HepG2 (cell line): Measurements from ENCODE around the gene DHRS7. TPM values are rescaled to one million over a fixed set of nuclear protein-coding genes. Genes with fewer than 3 reads are reported as not detected.

ENCODE experiments used
- CENPT ChIP-seq: sonication (generic); formaldehyde crosslinking; IDR thresholded peaks from 2 replicates; pipeline ENCODE4 v1.8.0; 2022; ENCODE audit warnings: low read depth, mild to moderate bottlenecking, moderate library complexity, missing genetic modification reagents
- CHCHD3 ChIP-seq: sonication (generic); formaldehyde crosslinking; IDR thresholded peaks from 2 replicates; pipeline ENCODE4 v1.8.0; 2022; ENCODE audit warnings: mild to moderate bottlenecking, missing genetic modification reagents, moderate library complexity
- DMAP1 ChIP-seq: IDR thresholded peaks from 2 replicates; pipeline ENCODE4 v1.6.1; 2016
- GLMP ChIP-seq: sonication (generic); formaldehyde crosslinking; IDR thresholded peaks from 2 replicates; pipeline ENCODE4 v1.9.0; 2021; ENCODE audit warnings: missing genetic modification reagents, mild to moderate bottlenecking, borderline replicate concordance
- KDM3A ChIP-seq: IDR thresholded peaks from 2 replicates; pipeline ENCODE4 v1.6.1; 2018; ENCODE audit warnings: low read depth, missing compliant biosample characterization
- PAWR ChIP-seq: sonication (generic); formaldehyde crosslinking; IDR thresholded peaks from 2 replicates; pipeline ENCODE4 v1.4.0; 2020; ENCODE audit warnings: missing genetic modification reagents, mild to moderate bottlenecking, borderline replicate concordance
- PRDM15 ChIP-seq: sonication (generic); formaldehyde crosslinking; IDR thresholded peaks from 2 replicates; pipeline ENCODE4 v1.4.0; 2020; ENCODE audit warnings: missing genetic modification reagents
- SALL1 ChIP-seq: sonication (generic); formaldehyde crosslinking; IDR thresholded peaks from 2 replicates; pipeline ENCODE4 v1.8.0; 2022; ENCODE audit warnings: mild to moderate bottlenecking, missing genetic modification reagents
- TARDBP ChIP-seq: sonication (generic); formaldehyde crosslinking; IDR thresholded peaks from 2 replicates; pipeline ENCODE4 v1.8.0; 2022; ENCODE audit warnings: mild to moderate bottlenecking, missing genetic modification reagents
- TBX2 ChIP-seq: sonication (generic); formaldehyde crosslinking; IDR thresholded peaks from 2 replicates; pipeline ENCODE4 v1.5.0; 2020; ENCODE audit warnings: missing genetic modification reagents, mild to moderate bottlenecking, borderline replicate concordance
- TCF12 ChIP-seq, 2 experiments: fragments of 450-650 bp in 1 of 2; sonication (generic) in 1 of 2; formaldehyde crosslinking in 1 of 2; IDR thresholded peaks; 2 replicates each; pipeline versions ENCODE4 v1.6.1 to v1.8.0; 2017 to 2022; ENCODE audit warnings: antibody characterized with exemption in 1 of 2, mild to moderate bottlenecking in 1 of 2, missing genetic modification reagents in 1 of 2, moderate library complexity in 1 of 2
- ZBTB49 ChIP-seq: sonication (generic); formaldehyde crosslinking; IDR thresholded peaks from 2 replicates; pipeline ENCODE4 v1.4.0; 2020; ENCODE audit warnings: missing genetic modification reagents, borderline replicate concordance
- ZNF136 ChIP-seq: sonication (generic); formaldehyde crosslinking; IDR thresholded peaks from 2 replicates; pipeline ENCODE4 v1.8.1; 2022; ENCODE audit warnings: low read depth, mild to moderate bottlenecking, moderate library complexity, missing genetic modification reagents
- ZNF225 ChIP-seq: sonication (generic); formaldehyde crosslinking; IDR thresholded peaks from 2 replicates; pipeline ENCODE4 v1.4.0; 2020; ENCODE audit warnings: mild to moderate bottlenecking, missing genetic modification reagents
- ZNF572 ChIP-seq: sonication (generic); formaldehyde crosslinking; IDR thresholded peaks from 2 replicates; pipeline ENCODE4 v1.5.1; 2020; ENCODE audit warnings: mild to moderate bottlenecking, missing genetic modification reagents
- ZNF574 ChIP-seq: sonication (generic); formaldehyde crosslinking; IDR thresholded peaks from 2 replicates; pipeline ENCODE4 v1.4.0; 2020; ENCODE audit warnings: missing genetic modification reagents
- ZNF597 ChIP-seq: sonication (generic); formaldehyde crosslinking; IDR thresholded peaks from 2 replicates; pipeline ENCODE4 v1.5.0; 2020; ENCODE audit warnings: missing genetic modification reagents
- ZNF772 ChIP-seq: sonication (generic); formaldehyde crosslinking; IDR thresholded peaks from 2 replicates; pipeline ENCODE4 v1.5.0; 2020; ENCODE audit warnings: mild to moderate bottlenecking, missing genetic modification reagents
- polyA plus RNA-seq, 8 experiments: library from polyadenylated mRNA; depleted of rRNA in 3 of 8; stranded (reverse) in 7 of 8; unstranded in 1 of 8; fragments of >200 nt; fragmentation: Illumina TruSeq in 4 of 8; extraction: Trizol in 4 of 8; gene quantifications; 2 replicates each; pipeline versions ENCODE4 v1.2.1 to v1.2.3, GENCODE V29; 2011 to 2016; ENCODE audit warnings: low read depth in 4 of 8, missing spikeins in 1 of 8, mixed read lengths in 1 of 8; ENCODE audit not compliant: insufficient read depth in 1 of 8
- total RNA-seq, 5 experiments: library from RNA; depleted of rRNA; stranded (reverse); fragments of >200 nt; fragmentation: Illumina TruSeq; extraction: Trizol; gene quantifications; 2 replicates each; pipeline ENCODE4 v1.2.3, GENCODE V29; 2016; ENCODE audit warnings: low read depth in 1 of 5

Gene DHRS7
- total and polyA plus RNA-seq, 2 of the 13 experiments (the other 11 are each of a cell fraction or from before 2014, with no cell fraction given) = 20.8 to 44.4 TPM

GRCh38 chr14:60094306-60094897 lies 70.8 kb downstream of the DHRS7 start (continued):
- TF ChIP-seq ZNF772 (no peak), TCF12 (IDR thresholded peaks at IDR 0.05) (no peak), TCF12 (CRISPR knock-in tag; IDR thresholded peaks at IDR 0.05) (no peak), CENPT (no peak), CHCHD3 (CRISPR knock-in tag) (no peak), TBX2 (peak; percentile 58; the same call in 1 of the 2 replicates), DMAP1 (CRISPR knock-in tag) (peak; percentile 32; the same call in 1 of the 2 replicates), SALL1 (CRISPR knock-in tag) (peak; percentile 62), ZNF597 (CRISPR knock-in tag) (no peak), KDM3A (CRISPR knock-in tag) (no peak), ZNF572 (no peak), PRDM15 (CRISPR knock-in tag) (no peak), GLMP (CRISPR knock-in tag) (no peak), ZNF136 (no peak), ZNF225 (CRISPR knock-in tag) (no peak), TARDBP (peak; percentile 53; the same call in 1 of the 2 replicates), ZNF574 (peak; percentile 40; the same call in 1 of the 2 replicates), ZBTB49 (CRISPR knock-in tag) (no peak), PAWR (no peak)
